GM12891 (cell line): ENCODE results near the gene FGGY.

Source experiments
- POLR2A ChIP-seq: IDR thresholded peaks from 2 replicates; pipeline ENCODE4 v1.6.1; 2011; ENCODE audit warnings: low read depth, low read length, control low read depth
- POLR2AphosphoS5 ChIP-seq: IDR thresholded peaks from 2 replicates; pipeline ENCODE4 v1.6.1; 2011; ENCODE audit warnings: low read depth, low read length, control low read depth
- SPI1 ChIP-seq: IDR thresholded peaks from 2 replicates; pipeline ENCODE4 v1.6.1; 2011; ENCODE audit warnings: low read depth, low read length, control low read depth
- TAF1 ChIP-seq: IDR thresholded peaks from 2 replicates; pipeline ENCODE4 v1.6.1; 2011; ENCODE audit warnings: low read depth, low read length, control low read depth

DNA sequence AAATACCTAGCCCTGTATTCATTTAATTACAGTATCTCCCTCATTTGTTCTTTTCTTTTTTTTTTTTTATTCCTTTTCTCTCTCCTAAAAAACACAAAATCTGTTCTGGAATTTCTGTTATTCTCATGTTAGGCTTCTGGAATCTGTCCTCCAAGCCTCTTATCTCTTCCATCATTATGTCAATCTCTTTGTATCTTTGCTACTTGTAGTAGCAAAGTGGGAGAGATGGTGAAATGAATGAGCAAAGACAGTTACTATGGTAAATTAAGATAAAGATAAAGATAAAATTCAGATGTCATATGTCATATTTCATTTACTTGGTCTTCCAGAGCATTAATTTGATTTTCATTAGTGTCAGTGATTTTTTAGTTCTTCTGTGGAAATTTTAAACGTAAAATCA lies 155.1 kb downstream of the FGGY start:
- no peak for TF ChIP-seq TAF1
- no peak for TF ChIP-seq POLR2A
- no peak for TF ChIP-seq POLR2AphosphoS5
- no peak for TF ChIP-seq SPI1
